ENCODE results near the gene PTDSS2.

- TF ChIP-seq CTCF (IDR thresholded peaks at IDR 0.05; ENCODE audit: low read length) (no peak), EZH2 (IDR thresholded peaks at IDR 0.05; ENCODE audit: borderline replicate concordance, low read length) (no peak)
Measured at GRCh38 chr11:428295-428694, 21.8 kb upstream of the PTDSS2 start.
